ENCODE measurements around the gene ALOX5. TPM values are rescaled to one million over a fixed set of nuclear protein-coding genes. Genes with fewer than 3 reads are reported as not detected.
A peak's percentile ranks its signal among the peaks of the same experiment; 100 is the strongest.
"Not testable (repeated sequence)": the region's sequence is repeated elsewhere in the genome, so short reads cannot be mapped to it uniquely, and the experiment has no call there.

The ALOX5 gene
- total and polyA plus RNA-seq, 3 experiments from 2014 or later: 0.77 to 3.0 (median 0.93) TPM

- H3K27ac Mint-ChIP-seq; POLR2A ChIA-PET; H3K4me3 ChIP-seq (ENCODE audit: low read length); H3K9me3 ChIP-seq (ENCODE audit: low read length); CTCF ChIA-PET; DNase-seq; H3K36me3 ChIP-seq (ENCODE audit: insufficient read depth, low read length); H3K4me3 Mint-ChIP-seq; H3K36me3 Mint-ChIP-seq; H3K4me1 Mint-ChIP-seq; H3K9me3 Mint-ChIP-seq; H3K4me1 ChIP-seq (ENCODE audit: insufficient read depth, low read length); H3K27me3 ChIP-seq (ENCODE audit: insufficient read depth, low read length, poor library complexity, severe bottlenecking); H3K27ac ChIP-seq (ENCODE audit: low read depth, low read length): not testable (repeated sequence)
- peaks cover 4 to 16% of the 10 kb centered on the region in 2 donors for H3K27me3 Mint-ChIP-seq
These were observed 25.7 kb upstream of the ALOX5 start for GRCh38 chr10:45348196-45348765.

- H3K4me1 Mint-ChIP-seq: peaks cover 0 to 21% (median 2%) of the 10 kb centered on the region in 3 donors
- Histone ChIP-seq H3K4me3 (ENCODE audit: low read length) (no peak overlapping the region), H3K27me3 (ENCODE audit: insufficient read depth, low read length, poor library complexity, severe bottlenecking) (no peaks in the 10 kb centered on the region), H3K27ac (ENCODE audit: low read depth, low read length) (no peak overlapping the region), H3K4me1 (ENCODE audit: insufficient read depth, low read length) (no peaks in the 10 kb centered on the region), H3K36me3 (ENCODE audit: insufficient read depth, low read length) (no peaks in the 10 kb centered on the region), H3K9me3 (ENCODE audit: low read length) (no peaks in the 10 kb centered on the region)
- ChIA-PET POLR2A (no interaction called here), CTCF (no interaction called here)
- H3K27ac Mint-ChIP-seq: peak overlapping the region in 2 of 8 donors; percentile 18 to 24
- DNase-seq: no peak
- peaks cover 0 to 5% (median 3%) of the 10 kb centered on the region in 5 donors for H3K9me3 Mint-ChIP-seq
- peaks cover 2 to 18% of the 10 kb centered on the region in 2 donors for H3K27me3 Mint-ChIP-seq
- no peak overlapping the region for H3K4me3 Mint-ChIP-seq
- peaks cover 0 to 1% (median 0%) of the 10 kb centered on the region in 3 donors for H3K36me3 Mint-ChIP-seq
These were observed 20.8 kb upstream of the ALOX5 start for GRCh38 chr10:45353186-45353585.

- Histone ChIP-seq H3K4me3 (ENCODE audit: low read length) (no peak overlapping the region), H3K9me3 (ENCODE audit: low read length) (no peaks in the 10 kb centered on the region), H3K36me3 (ENCODE audit: insufficient read depth, low read length) (no peaks in the 10 kb centered on the region), H3K4me1 (ENCODE audit: insufficient read depth, low read length) (no peaks in the 10 kb centered on the region), H3K27ac (ENCODE audit: low read depth, low read length) (no peak overlapping the region), H3K27me3 (ENCODE audit: insufficient read depth, low read length, poor library complexity, severe bottlenecking) (no peaks in the 10 kb centered on the region)
- ChIA-PET CTCF (no interaction called here), POLR2A (no interaction called here)
- H3K9me3 Mint-ChIP-seq: no peaks in the 10 kb centered on the region
- peaks cover 0 to 26% (median 2%) of the 10 kb centered on the region in 3 donors for H3K4me1 Mint-ChIP-seq
- H3K27ac Mint-ChIP-seq: no peak overlapping the region
- peaks cover 2 to 20% of the 10 kb centered on the region in 2 donors for H3K27me3 Mint-ChIP-seq
- H3K36me3 Mint-ChIP-seq: peaks cover 0 to 1% (median 0%) of the 10 kb centered on the region in 3 donors
- H3K4me3 Mint-ChIP-seq: no peak overlapping the region
- no peak for DNase-seq
These were observed 19.8 kb upstream of the ALOX5 start for GRCh38 chr10:45354261-45354660.

GRCh38 chr10:45355494-45355893, 18.5 kb upstream of the ALOX5 start:
- H3K4me1 Mint-ChIP-seq: peaks cover 0 to 30% (median 5%) of the 10 kb centered on the region in 3 donors
- H3K4me1 ChIP-seq (ENCODE audit: insufficient read depth, low read length): no peaks in the 10 kb centered on the region
- H3K27ac ChIP-seq (ENCODE audit: low read depth, low read length): no peak overlapping the region
- H3K9me3 ChIP-seq (ENCODE audit: low read length): no peaks in the 10 kb centered on the region
- ChIA-PET POLR2A (no interaction called here), CTCF (no interaction called here)
- no peak overlapping the region for H3K27ac Mint-ChIP-seq
- no peak overlapping the region for H3K4me3 ChIP-seq (ENCODE audit: low read length)
- peaks cover 5 to 20% of the 10 kb centered on the region in 2 donors for H3K27me3 Mint-ChIP-seq
- H3K36me3 ChIP-seq (ENCODE audit: insufficient read depth, low read length): no peaks in the 10 kb centered on the region
- no peak overlapping the region for H3K4me3 Mint-ChIP-seq
- H3K9me3 Mint-ChIP-seq: no peaks in the 10 kb centered on the region
- DNase-seq: no peak
- H3K36me3 Mint-ChIP-seq: peaks cover 0 to 1% (median 0%) of the 10 kb centered on the region in 3 donors
- no peaks in the 10 kb centered on the region for H3K27me3 ChIP-seq (ENCODE audit: insufficient read depth, low read length, poor library complexity, severe bottlenecking)

- CTCF ChIA-PET; H3K9me3 ChIP-seq (ENCODE audit: low read length); POLR2A ChIA-PET; H3K4me3 Mint-ChIP-seq; H3K27ac ChIP-seq (ENCODE audit: low read depth, low read length); H3K27ac Mint-ChIP-seq; H3K4me3 ChIP-seq (ENCODE audit: low read length); H3K4me1 ChIP-seq (ENCODE audit: insufficient read depth, low read length); H3K27me3 ChIP-seq (ENCODE audit: insufficient read depth, low read length, poor library complexity, severe bottlenecking); H3K36me3 ChIP-seq (ENCODE audit: insufficient read depth, low read length); H3K36me3 Mint-ChIP-seq; DNase-seq; H3K9me3 Mint-ChIP-seq: not testable (repeated sequence)
- H3K4me1 Mint-ChIP-seq: peaks cover 7 to 34% (median 10%) of the 10 kb centered on the region in 3 donors
- peaks cover 7 to 20% of the 10 kb centered on the region in 2 donors for H3K27me3 Mint-ChIP-seq
These were observed 15.1 kb upstream of the ALOX5 start for GRCh38 chr10:45358961-45359360.

- H3K36me3 Mint-ChIP-seq; H3K9me3 ChIP-seq (ENCODE audit: low read length); CTCF ChIA-PET; H3K27me3 ChIP-seq (ENCODE audit: insufficient read depth, low read length, poor library complexity, severe bottlenecking); H3K9me3 Mint-ChIP-seq; H3K27ac ChIP-seq (ENCODE audit: low read depth, low read length); POLR2A ChIA-PET; H3K36me3 ChIP-seq (ENCODE audit: insufficient read depth, low read length); H3K4me1 ChIP-seq (ENCODE audit: insufficient read depth, low read length); H3K4me3 ChIP-seq (ENCODE audit: low read length): not testable (repeated sequence)
- Mint-ChIP-seq H3K27me3 (peaks cover 10 to 21% of the 10 kb centered on the region in 2 donors), H3K4me3 (peak overlapping the region in 3 of 7 donors; percentile 2 to 39 (median 17)), H3K27ac (peak overlapping the region in 1 of 8 donors; percentile 26), H3K4me1 (peaks cover 7 to 30% (median 10%) of the 10 kb centered on the region in 3 donors)
- DNase-seq: peak in 3 of 5 donors; percentile 9 to 60 (median 55)
These were observed 11.8 kb upstream of the ALOX5 start for GRCh38 chr10:45361983-45362799.

- CTCF ChIA-PET; H3K36me3 ChIP-seq (ENCODE audit: insufficient read depth, low read length); H3K4me1 Mint-ChIP-seq; H3K27me3 ChIP-seq (ENCODE audit: insufficient read depth, low read length, poor library complexity, severe bottlenecking); H3K4me3 Mint-ChIP-seq; H3K36me3 Mint-ChIP-seq; POLR2A ChIA-PET; H3K4me3 ChIP-seq (ENCODE audit: low read length); H3K27ac ChIP-seq (ENCODE audit: low read depth, low read length); H3K27ac Mint-ChIP-seq; DNase-seq; H3K9me3 ChIP-seq (ENCODE audit: low read length); H3K4me1 ChIP-seq (ENCODE audit: insufficient read depth, low read length); H3K9me3 Mint-ChIP-seq: not testable (repeated sequence)
- H3K27me3 Mint-ChIP-seq: peaks cover 14 to 37% of the 10 kb centered on the region in 2 donors
These were observed 6.4 kb upstream of the ALOX5 start for GRCh38 chr10:45367643-45368042.

- peaks cover 18 to 39% of the 10 kb centered on the region in 2 donors for H3K27me3 Mint-ChIP-seq
- ChIA-PET CTCF (no interaction called here), POLR2A (no interaction called here)
- H3K27ac Mint-ChIP-seq: no peak overlapping the region
- H3K36me3 Mint-ChIP-seq: no peaks in the 10 kb centered on the region
- Histone ChIP-seq H3K4me3 (ENCODE audit: low read length) (no peak overlapping the region), H3K27me3 (ENCODE audit: insufficient read depth, low read length, poor library complexity, severe bottlenecking) (peaks cover 7% of the 10 kb centered on the region), H3K4me1 (ENCODE audit: insufficient read depth, low read length) (peaks cover 4% of the 10 kb centered on the region), H3K27ac (ENCODE audit: low read depth, low read length) (no peak overlapping the region), H3K36me3 (ENCODE audit: insufficient read depth, low read length) (no peaks in the 10 kb centered on the region), H3K9me3 (ENCODE audit: low read length) (no peaks in the 10 kb centered on the region)
- H3K4me1 Mint-ChIP-seq: peaks cover 5 to 6% (median 5%) of the 10 kb centered on the region in 3 donors
- no peak for DNase-seq
- peaks cover 0 to 6% (median 0%) of the 10 kb centered on the region in 5 donors for H3K9me3 Mint-ChIP-seq
- no peak overlapping the region for H3K4me3 Mint-ChIP-seq
These were observed 5.8 kb upstream of the ALOX5 start for GRCh38 chr10:45368181-45368580.
